Effector memory CD4-positive, alpha-beta T cell (primary cell): ENCODE results near the gene SLC22A3.
"Not testable (repeated sequence)": the region's sequence is repeated elsewhere in the genome, so short reads cannot be mapped to it uniquely, and the experiment has no call there.

Experiments used
- DNase-seq, 3 donors: peaks; one replicate each; pipeline ENCODE4 v3.0.0-alpha.2; 2020
- H3K27ac ChIP-seq: 2 replicates; pipeline ENCODE4 v1.7.0; 2013; ENCODE audit warnings: mild to moderate bottlenecking, low read length, moderate library complexity; ENCODE audit not compliant: insufficient read depth, poor library complexity, severe bottlenecking
- H3K27me3 ChIP-seq: replicated peaks from 2 replicates; pipeline ENCODE4 v1.7.0; 2013; ENCODE audit warnings: mild to moderate bottlenecking, low read length; ENCODE audit not compliant: insufficient read depth, control insufficient read depth, poor library complexity, severe bottlenecking
- H3K36me3 ChIP-seq: 2 replicates; pipeline ENCODE4 v1.7.0; 2013; ENCODE audit warnings: mild to moderate bottlenecking, low read length, moderate library complexity; ENCODE audit not compliant: control insufficient read depth, insufficient read depth
- H3K4me1 ChIP-seq: 2 replicates; pipeline ENCODE4 v1.7.0; 2013; ENCODE audit warnings: low read length, mild to moderate bottlenecking; ENCODE audit not compliant: control insufficient read depth, insufficient read depth, poor library complexity, severe bottlenecking
- H3K4me3 ChIP-seq: 2 replicates; pipeline ENCODE4 v1.7.0; 2013; ENCODE audit warnings: low read length, low read depth, mild to moderate bottlenecking; ENCODE audit not compliant: insufficient read depth, poor library complexity, severe bottlenecking
- H3K9me3 ChIP-seq: 2 replicates; pipeline ENCODE4 v1.7.0; 2013; ENCODE audit warnings: mild to moderate bottlenecking, low read length, moderate library complexity; ENCODE audit not compliant: control insufficient read depth

The SLC22A3 gene

DNA sequence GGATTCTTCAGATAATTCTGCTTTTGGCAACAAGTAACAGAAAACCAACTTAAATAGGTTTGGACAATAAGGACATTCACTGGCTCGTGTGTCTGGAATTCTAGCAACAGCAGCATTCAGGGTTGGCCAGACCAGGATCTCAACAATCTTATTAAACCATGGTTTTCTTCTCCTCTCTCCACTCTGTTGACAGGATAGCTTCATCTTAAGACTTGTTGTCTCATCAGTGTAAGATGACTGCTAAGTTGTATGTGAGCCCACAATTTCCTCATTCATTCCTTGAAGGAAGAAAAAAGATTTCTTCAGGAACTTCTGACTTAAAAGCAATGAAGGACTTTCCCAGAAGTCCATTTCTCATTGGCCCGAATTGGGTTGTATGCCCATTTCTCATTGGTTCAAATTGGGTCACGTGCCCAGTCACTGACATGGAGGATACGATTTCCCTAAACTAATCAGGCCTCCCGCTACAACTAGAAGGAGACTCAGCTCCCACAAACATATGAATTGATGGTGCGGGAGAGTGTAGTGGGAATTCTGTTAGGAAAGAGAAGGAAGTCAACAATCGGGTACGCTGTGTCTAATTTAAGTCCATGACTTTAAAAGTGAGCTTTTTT, 83.7 kb downstream of the SLC22A3 start:
- H3K36me3 ChIP-seq, result no peaks in the 10 kb centered on the region
- H3K9me3 ChIP-seq, result no peaks in the 10 kb centered on the region
- peaks cover under 1% of the 10 kb centered on the region for H3K4me1 ChIP-seq
- no peak overlapping the region for H3K27ac ChIP-seq
- DNase-seq, result no peak
- no peak overlapping the region for H3K4me3 ChIP-seq
- H3K27me3 ChIP-seq, result peaks cover 2% of the 10 kb centered on the region

GRCh38 chr6:160435935-160436334, 87.8 kb downstream of the SLC22A3 start:
- Histone ChIP-seq H3K27me3 (peaks cover 2% of the 10 kb centered on the region), H3K4me3 (no peak overlapping the region)
- no peak for DNase-seq

GRCh38 chr6:160437154-160437553, 89.0 kb downstream of the SLC22A3 start:
- Histone ChIP-seq H3K9me3 (no peaks in the 10 kb centered on the region), H3K4me3 (no peak overlapping the region), H3K36me3 (no peaks in the 10 kb centered on the region), H3K27me3 (peaks cover 2% of the 10 kb centered on the region), H3K27ac (no peak overlapping the region), H3K4me1 (no peaks in the 10 kb centered on the region)
- no peak for DNase-seq

More at GRCh38 chr6:160435935-160436334, 87.8 kb downstream of the SLC22A3 start:
- Histone ChIP-seq H3K36me3 (no peaks in the 10 kb centered on the region), H3K9me3 (no peaks in the 10 kb centered on the region), H3K27ac (no peak overlapping the region), H3K4me1 (no peaks in the 10 kb centered on the region)

GRCh38 chr6:160437775-160438174, 89.6 kb downstream of the SLC22A3 start:
- Histone ChIP-seq H3K27me3 (peaks cover 2% of the 10 kb centered on the region), H3K36me3 (no peaks in the 10 kb centered on the region), H3K27ac (no peak overlapping the region), H3K4me3 (no peak overlapping the region), H3K4me1 (no peaks in the 10 kb centered on the region), H3K9me3 (no peaks in the 10 kb centered on the region)
- DNase-seq, result no peak

DNA sequence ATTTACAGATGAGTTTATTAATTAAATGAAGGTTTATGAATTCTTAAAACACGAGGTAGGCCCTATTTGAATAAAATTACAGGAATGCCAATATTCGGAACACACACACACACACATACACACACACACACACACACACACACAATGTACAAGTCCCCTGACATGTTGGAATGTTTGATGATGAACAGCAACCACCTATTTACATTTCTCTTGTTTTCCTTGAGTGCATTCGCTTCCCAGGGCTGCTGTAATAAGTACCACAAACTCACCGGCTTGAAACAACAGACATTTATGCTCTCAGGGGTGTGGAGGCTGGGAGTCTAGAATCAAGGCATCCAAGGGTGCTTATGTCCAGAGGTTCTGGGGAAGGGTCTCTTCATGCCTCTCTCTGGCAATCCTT, 90.3 kb downstream of the SLC22A3 start:
- H3K4me3 ChIP-seq, result no peak overlapping the region
- H3K4me1 ChIP-seq, result no peaks in the 10 kb centered on the region
- DNase-seq, result no peak
- peaks cover 2% of the 10 kb centered on the region for H3K27me3 ChIP-seq
- no peak overlapping the region for H3K27ac ChIP-seq
- H3K36me3 ChIP-seq, result no peaks in the 10 kb centered on the region
- H3K9me3 ChIP-seq, result no peaks in the 10 kb centered on the region

DNA sequence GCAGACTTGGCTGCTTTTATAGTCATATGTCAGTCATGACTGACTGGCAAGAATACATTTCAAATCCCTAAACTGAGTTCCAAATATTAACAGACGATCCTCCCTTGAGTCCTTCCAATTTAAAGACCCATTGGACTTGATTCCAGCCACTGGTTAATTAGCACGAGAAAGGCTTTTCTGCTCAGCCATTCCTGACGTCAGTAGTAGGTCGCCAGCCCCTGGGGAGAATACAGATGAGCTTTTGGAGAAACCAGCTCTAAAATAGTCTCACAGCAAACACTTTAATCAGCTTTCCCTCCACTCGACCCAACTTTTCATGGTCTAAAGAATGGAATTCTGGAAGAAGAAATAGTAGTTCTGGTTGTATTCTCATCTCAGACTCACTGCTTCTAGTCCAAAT, 91.6 kb downstream of the SLC22A3 start:
- Histone ChIP-seq H3K4me1 (no peaks in the 10 kb centered on the region), H3K27ac (no peak overlapping the region), H3K36me3 (no peaks in the 10 kb centered on the region), H3K27me3 (peaks cover 2% of the 10 kb centered on the region), H3K9me3 (no peaks in the 10 kb centered on the region), H3K4me3 (no peak overlapping the region)
- DNase-seq, result no peak

GRCh38 chr6:160442151-160442550, 94.0 kb downstream of the SLC22A3 start:
- no peaks in the 10 kb centered on the region for H3K4me1 ChIP-seq
- H3K36me3 ChIP-seq, result no peaks in the 10 kb centered on the region
- H3K9me3 ChIP-seq, result no peaks in the 10 kb centered on the region
- no peak overlapping the region for H3K27ac ChIP-seq
- no peak for DNase-seq
- H3K4me3 ChIP-seq, result no peak overlapping the region
- no peaks in the 10 kb centered on the region for H3K27me3 ChIP-seq

- no peaks in the 10 kb centered on the region for H3K4me1 ChIP-seq
- H3K9me3 ChIP-seq, result no peaks in the 10 kb centered on the region
- DNase-seq, result no peak
- H3K36me3 ChIP-seq, result no peaks in the 10 kb centered on the region
- no peak overlapping the region for H3K27ac ChIP-seq
- H3K27me3 ChIP-seq, result no peaks in the 10 kb centered on the region
- H3K4me3 ChIP-seq, result no peak overlapping the region
These were observed 97.0 kb downstream of the SLC22A3 start for GRCh38 chr6:160445130-160445529.

DNA sequence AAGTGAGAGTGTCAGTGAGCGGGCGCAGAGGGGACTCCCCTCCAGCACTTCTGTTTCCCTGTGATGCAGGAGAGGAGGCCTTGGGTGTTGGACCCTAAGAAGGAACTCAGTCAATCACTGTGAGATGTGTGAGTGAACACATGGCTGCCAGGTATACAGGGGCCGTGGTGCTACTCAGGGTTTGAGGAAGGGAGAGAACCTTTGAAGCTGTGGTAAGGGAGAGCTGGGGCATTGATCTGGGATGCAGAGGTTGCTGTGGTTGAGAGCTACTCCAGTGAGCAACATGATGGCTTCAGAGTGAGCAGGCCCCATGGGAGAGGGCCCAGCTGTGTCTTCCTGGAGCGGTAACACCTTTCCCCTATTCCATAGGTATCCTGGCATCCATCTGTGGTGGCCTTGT, 99.2 kb downstream of the SLC22A3 start:
- Histone ChIP-seq H3K27ac (no peak overlapping the region), H3K4me3 (no peak overlapping the region), H3K36me3 (no peaks in the 10 kb centered on the region), H3K9me3 (no peaks in the 10 kb centered on the region), H3K4me1 (no peaks in the 10 kb centered on the region), H3K27me3 (no peaks in the 10 kb centered on the region)
- DNase-seq, result no peak

- not testable (repeated sequence) for H3K27me3 ChIP-seq, H3K4me3 ChIP-seq, DNase-seq, H3K9me3 ChIP-seq, H3K36me3 ChIP-seq, H3K27ac ChIP-seq, H3K4me1 ChIP-seq
These were observed 101.6 kb downstream of the SLC22A3 start for GRCh38 chr6:160449787-160450186.
